Liver (tissue), 9 donors: ENCODE data around the gene NUCKS1. TPM values are rescaled to one million over a fixed set of nuclear protein-coding genes. Genes with fewer than 3 reads are reported as not detected.

ENCODE experiments used
- DNase-seq: peaks from one replicate; pipeline ENCODE4 v3.0.0-alpha.2; 2017; ENCODE audit warnings: low spot score
- H3K27ac ChIP-seq, 2 donors: one replicate each; pipeline ENCODE4 v1.7.0; 2013; ENCODE audit warnings: inconsistent platforms in 2 of 2, low read length in 2 of 2, control low read depth in 1 of 2, low read depth in 1 of 2, mild to moderate bottlenecking in 1 of 2
- H3K27me3 ChIP-seq, 4 donors: one replicate each; pipeline versions ENCODE4 v1.6.1 to v1.7.0; 2013; ENCODE audit warnings: low read length in 3 of 4, inconsistent platforms in 1 of 4, mild to moderate bottlenecking in 1 of 4, moderate library complexity in 1 of 4; ENCODE audit not compliant: control insufficient read depth in 4 of 4, insufficient read depth in 4 of 4
- H3K36me3 ChIP-seq, 4 donors: one replicate each; pipeline versions ENCODE4 v1.6.1 to v1.7.0; 2013; ENCODE audit warnings: low read length in 3 of 4, mild to moderate bottlenecking in 3 of 4, low read depth in 1 of 4, moderate library complexity in 1 of 4; ENCODE audit not compliant: control insufficient read depth in 4 of 4, insufficient read depth in 3 of 4
- H3K4me1 ChIP-seq, 4 donors: one replicate each; pipeline versions ENCODE4 v1.6.1 to v1.7.0; 2013; ENCODE audit warnings: low read length in 3 of 4, mild to moderate bottlenecking in 3 of 4, moderate library complexity in 1 of 4; ENCODE audit not compliant: control insufficient read depth in 4 of 4, insufficient read depth in 4 of 4
- H3K4me3 ChIP-seq, 3 donors: one replicate each; pipeline versions ENCODE4 v1.6.1 to v1.7.0; 2013; ENCODE audit warnings: low read length in 3 of 3, control low read depth in 1 of 3, low read depth in 1 of 3, mild to moderate bottlenecking in 1 of 3
- H3K9ac ChIP-seq, 2 donors: one replicate each; pipeline ENCODE4 v1.7.0; 2013; ENCODE audit warnings: low read length in 2 of 2, mild to moderate bottlenecking in 2 of 2, moderate library complexity in 2 of 2, control low read depth in 1 of 2, low read depth in 1 of 2
- H3K9me3 ChIP-seq, 4 donors: one replicate each; pipeline versions ENCODE4 v1.6.1 to v1.7.0; 2013; ENCODE audit warnings: low read length in 3 of 4; ENCODE audit not compliant: control insufficient read depth in 4 of 4
- ATF3 ChIP-seq: IDR thresholded peaks from 2 replicates; pipeline ENCODE4 v1.6.1; 2016; ENCODE audit warnings: antibody characterized with exemption
- CTCF ChIP-seq: fragments of 150-350 bp; IDR thresholded peaks from 2 replicates; pipeline ENCODE4 v1.5.1; 2017; ENCODE audit warnings: improper control_type of control experiment, low read depth, low read length; ENCODE audit not compliant: missing input control
- EGR1 ChIP-seq, 2 donors: IDR thresholded peaks; 2 replicates each; pipeline ENCODE4 v1.6.1; 2016 to 2018; ENCODE audit warnings: antibody characterized with exemption in 2 of 2, low read depth in 2 of 2
- FOXA1 ChIP-seq: IDR thresholded peaks from 2 replicates; pipeline ENCODE4 v1.6.1; 2016; ENCODE audit warnings: antibody characterized with exemption
- FOXA2 ChIP-seq: IDR thresholded peaks from 2 replicates; pipeline ENCODE4 v1.6.1; 2016; ENCODE audit warnings: antibody characterized with exemption
- GABPA ChIP-seq, 2 donors: IDR thresholded peaks in 1 of 2; conservative IDR thresholded peaks in 1 of 2; 2 replicates each; pipeline ENCODE4 v1.6.1; 2016; ENCODE audit warnings: antibody characterized with exemption in 2 of 2, mild to moderate bottlenecking in 1 of 2, moderate library complexity in 1 of 2
- HNF4A ChIP-seq, 2 donors: conservative IDR thresholded peaks; 2 replicates each; pipeline ENCODE4 v1.6.1; 2016; ENCODE audit warnings: antibody characterized with exemption in 2 of 2, mild to moderate bottlenecking in 2 of 2
- HNF4G ChIP-seq: IDR thresholded peaks from 2 replicates; pipeline ENCODE4 v1.6.1; 2016; ENCODE audit warnings: antibody characterized with exemption
- JUND ChIP-seq, 2 donors: IDR thresholded peaks; 2 replicates each; pipeline ENCODE4 v1.6.1; 2016; ENCODE audit warnings: antibody characterized with exemption in 2 of 2
- MAX ChIP-seq: IDR thresholded peaks from 2 replicates; pipeline ENCODE4 v1.6.1; 2016; ENCODE audit warnings: antibody characterized with exemption
- NR2F2 ChIP-seq: IDR thresholded peaks from 2 replicates; pipeline ENCODE4 v1.6.1; 2016; ENCODE audit warnings: antibody characterized with exemption
- RAD21 ChIP-seq, 2 donors: IDR thresholded peaks; 2 replicates each; pipeline ENCODE4 v1.6.1; 2016; ENCODE audit warnings: antibody characterized with exemption in 2 of 2, mild to moderate bottlenecking in 2 of 2
- REST ChIP-seq: IDR thresholded peaks from 2 replicates; pipeline ENCODE4 v1.6.1; 2016; ENCODE audit warnings: antibody characterized with exemption, mild to moderate bottlenecking
- RXRA ChIP-seq, 2 donors: IDR thresholded peaks; 2 replicates each; pipeline ENCODE4 v1.6.1; 2017 to 2018; ENCODE audit warnings: antibody characterized with exemption in 2 of 2, mild to moderate bottlenecking in 1 of 2
- SP1 ChIP-seq: IDR thresholded peaks from 2 replicates; pipeline ENCODE4 v1.6.1; 2018; ENCODE audit warnings: antibody characterized with exemption, mild to moderate bottlenecking
- TAF1 ChIP-seq: conservative IDR thresholded peaks from 2 replicates; pipeline ENCODE4 v1.6.1; 2016; ENCODE audit warnings: antibody characterized with exemption, mild to moderate bottlenecking
- YY1 ChIP-seq: IDR thresholded peaks from 2 replicates; pipeline ENCODE4 v1.6.1; 2016; ENCODE audit warnings: antibody characterized with exemption, mild to moderate bottlenecking
- ZBTB33 ChIP-seq: IDR thresholded peaks from 2 replicates; pipeline ENCODE4 v1.6.1; 2016; ENCODE audit warnings: antibody characterized with exemption
- WGBS: extraction: QIAGEN DNeasy Blood & Tissue Kit; methylation state at CpG from one replicate; pipeline ENCODE4 v1.1.7; 2013; 5-methylcytosine and 5-hydroxymethylcytosine counted together
- polyA plus RNA-seq, 2 donors: library from polyadenylated mRNA; stranded (reverse) in 1 of 2; unstranded in 1 of 2; fragments of 200-250 nt in 1 of 2; fragments of >200 nt in 1 of 2; fragmentation: Nextera tagmentation in 1 of 2; extraction: Ambion mirVana in 1 of 2; gene quantifications; one replicate each; pipeline versions ENCODE4 v1.2.1 to v1.2.3, GENCODE V29; 2013 to 2015
- total RNA-seq, 2 donors: library from RNA; depleted of rRNA; stranded (reverse); fragments of >200 nt; gene quantifications; one replicate each; pipeline ENCODE4 v1.2.3, GENCODE V29; 2014
- donor health status: healthy.
- donor health status: healthy.
- donor health status: healthy.
- donor health status: healthy.
- donor health status: healthy.

NUCKS1 gene
- total and polyA plus RNA-seq, 4 donors: 27.0 to 86.1 (median 42.6) TPM

- 73% methylated on average over 2 of the region's 2 CpGs for WGBS
- TF ChIP-seq EGR1 (IDR thresholded peaks at IDR 0.05; ENCODE audit: low read depth in 2 of 2): no peak
- TF ChIP-seq SP1: no peak
- TF ChIP-seq YY1: no peak
- TF ChIP-seq MAX: no peak
- no peak for TF ChIP-seq CTCF
- TF ChIP-seq ATF3: no peak
- TF ChIP-seq RAD21 (IDR thresholded peaks at IDR 0.05): no peak
- no peak for TF ChIP-seq NR2F2
- TF ChIP-seq FOXA1: no peak
- TF ChIP-seq FOXA2: no peak
- TF ChIP-seq ZBTB33: no peak
- no peak for TF ChIP-seq TAF1
- no peak for TF ChIP-seq HNF4A (conservative IDR thresholded peaks at IDR 0.05)
- no peak for TF ChIP-seq GABPA (IDR thresholded peaks at IDR 0.05 in 1 of 2, conservative IDR thresholded peaks at IDR 0.05 in 1 of 2)
- Histone ChIP-seq H3K27ac (no peak overlapping the region), H3K4me1 (peaks cover 10 to 37% (median 18%) of the 10 kb centered on the region in 4 donors), H3K36me3 (no peaks in the 10 kb centered on the region), H3K9ac (no peak overlapping the region), H3K9me3 (no peaks in the 10 kb centered on the region), H3K4me3 (no peak overlapping the region), H3K27me3 (no peaks in the 10 kb centered on the region)
- no peak for DNase-seq
Observed at GRCh38 chr1:205701420-205701819, 48.6 kb downstream of the NUCKS1 start.

- WGBS: 53% methylated on average over 2 of the region's 2 CpGs
- H3K4me1 ChIP-seq: peaks cover 10 to 37% (median 18%) of the 10 kb centered on the region in 4 donors
- no peak for DNase-seq
- H3K27ac ChIP-seq: no peak overlapping the region
- no peaks in the 10 kb centered on the region for H3K27me3 ChIP-seq
- H3K36me3 ChIP-seq: no peaks in the 10 kb centered on the region
- no peak overlapping the region for H3K4me3 ChIP-seq
- no peak overlapping the region for H3K9ac ChIP-seq
- no peaks in the 10 kb centered on the region for H3K9me3 ChIP-seq
- TF ChIP-seq MAX: no peak
- no peak for TF ChIP-seq REST
- no peak for TF ChIP-seq NR2F2
- TF ChIP-seq GABPA (IDR thresholded peaks at IDR 0.05 in 1 of 2, conservative IDR thresholded peaks at IDR 0.05 in 1 of 2): no peak
- no peak for TF ChIP-seq CTCF
- no peak for TF ChIP-seq FOXA2
- no peak for TF ChIP-seq ZBTB33
- TF ChIP-seq SP1: no peak
- TF ChIP-seq HNF4A (conservative IDR thresholded peaks at IDR 0.05): no peak
- TF ChIP-seq HNF4G: no peak
- no peak for TF ChIP-seq YY1
- TF ChIP-seq JUND (IDR thresholded peaks at IDR 0.05): no peak
- TF ChIP-seq EGR1 (IDR thresholded peaks at IDR 0.05; ENCODE audit: low read depth in 2 of 2): no peak
- TF ChIP-seq RXRA (IDR thresholded peaks at IDR 0.05): no peak
- TF ChIP-seq TAF1: no peak
- TF ChIP-seq ATF3: no peak
- no peak for TF ChIP-seq FOXA1
Observed at GRCh38 chr1:205700865-205701401, 49.0 kb downstream of the NUCKS1 start.
